Measurements from ENCODE around the gene A4GALT.

Gene A4GALT

DNA sequence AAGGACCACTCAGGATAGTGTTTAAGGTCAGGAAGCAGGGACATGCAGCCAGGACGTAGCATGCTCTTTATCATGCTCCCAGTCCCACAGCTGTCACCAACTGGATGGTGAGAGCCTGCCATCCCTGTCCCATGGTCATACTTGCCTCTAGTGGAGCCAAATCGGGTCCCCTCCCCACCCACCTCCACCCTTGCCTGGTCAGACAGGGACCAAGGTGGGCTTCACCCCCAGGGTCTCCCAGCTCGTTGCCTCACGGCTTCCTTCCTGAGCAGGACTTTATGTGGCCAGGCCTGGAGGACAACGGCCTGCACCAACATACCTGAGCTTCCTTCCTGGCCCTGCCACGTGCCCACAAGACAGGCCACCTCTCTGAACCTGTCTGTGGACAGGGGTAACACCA, 19.8 kb downstream of the A4GALT start:
- FAIRE-seq = no peak

- no peak for FAIRE-seq
Observed at GRCh38 chr22:42700355-42700754, 20.3 kb downstream of the A4GALT start.

DNA sequence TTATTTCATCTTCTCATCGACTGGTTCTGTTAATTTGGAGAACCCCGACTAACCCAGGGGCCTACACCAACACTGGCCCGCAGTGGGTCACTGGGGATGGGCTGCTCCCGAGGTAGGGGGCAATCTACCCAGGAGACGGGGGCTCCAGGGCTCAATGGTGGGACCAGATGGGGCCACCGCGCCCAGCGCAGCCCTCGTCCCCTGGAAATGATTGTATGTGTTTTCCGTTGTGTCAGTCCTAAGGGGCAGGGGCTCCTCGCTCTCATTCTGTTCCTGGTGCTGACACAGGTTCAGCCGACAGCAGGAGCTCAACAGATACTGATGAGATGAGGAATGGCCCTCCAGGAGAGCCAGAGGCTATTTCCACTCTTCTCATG, 20.7 kb downstream of the A4GALT start:
- FAIRE-seq = no peak

DNA sequence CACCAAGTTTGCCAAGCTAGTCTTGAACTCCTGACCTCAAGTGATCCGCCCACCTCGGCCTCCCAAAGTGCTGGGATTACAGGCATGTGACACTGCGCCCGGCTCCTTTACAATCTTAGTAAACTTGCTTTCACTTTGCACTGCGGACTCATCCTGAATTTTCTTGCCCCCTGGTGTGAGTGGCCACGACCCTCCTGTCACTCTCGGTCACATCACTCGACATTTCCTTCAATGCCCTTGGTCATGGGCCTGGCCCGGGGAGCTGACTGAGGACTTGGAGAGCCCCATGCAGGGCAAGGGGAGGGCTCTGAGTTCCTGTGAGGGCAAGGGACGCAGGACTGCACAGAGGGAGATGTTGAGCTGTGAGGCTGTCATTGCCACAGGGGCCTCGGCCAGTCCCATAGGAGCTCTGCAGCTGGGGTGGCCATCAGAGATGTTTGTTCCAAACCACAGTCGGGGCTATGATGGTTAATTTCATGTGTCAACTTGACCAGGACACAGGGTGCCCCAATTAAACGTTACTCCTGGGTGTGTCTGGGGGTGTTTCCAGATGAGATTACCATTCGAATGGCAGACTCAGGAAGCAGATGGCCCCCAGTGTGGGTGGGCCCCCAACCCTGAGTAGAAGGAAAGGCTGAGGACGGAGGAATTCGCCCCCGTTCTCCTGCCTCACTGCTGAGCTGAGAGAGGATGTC, 21.2 kb downstream of the A4GALT start:
- FAIRE-seq = no peak

DNA sequence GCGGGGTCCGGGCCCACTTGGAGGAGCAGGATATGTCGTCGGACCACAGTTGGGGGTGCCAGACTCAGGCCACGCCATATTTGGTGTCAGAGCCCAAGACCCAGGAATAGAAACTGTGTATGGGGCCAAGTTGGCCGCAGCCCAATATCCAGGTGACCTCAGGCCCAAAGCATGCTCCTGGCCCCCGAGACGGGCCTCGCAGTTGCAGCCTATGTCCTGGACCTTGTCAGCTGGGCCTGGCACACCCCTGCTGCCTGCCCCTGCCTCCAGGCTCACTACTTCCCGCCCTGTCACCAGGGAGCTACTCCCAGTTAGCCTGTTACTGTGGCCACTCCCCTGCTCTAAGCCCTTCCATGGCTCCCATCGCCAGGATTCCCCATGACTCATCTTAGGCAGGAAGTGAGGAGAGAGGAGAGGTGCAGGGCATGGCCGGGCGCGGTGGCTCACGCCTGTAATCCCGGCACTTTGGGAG, 23.1 kb downstream of the A4GALT start:
- no peak for FAIRE-seq

DNA sequence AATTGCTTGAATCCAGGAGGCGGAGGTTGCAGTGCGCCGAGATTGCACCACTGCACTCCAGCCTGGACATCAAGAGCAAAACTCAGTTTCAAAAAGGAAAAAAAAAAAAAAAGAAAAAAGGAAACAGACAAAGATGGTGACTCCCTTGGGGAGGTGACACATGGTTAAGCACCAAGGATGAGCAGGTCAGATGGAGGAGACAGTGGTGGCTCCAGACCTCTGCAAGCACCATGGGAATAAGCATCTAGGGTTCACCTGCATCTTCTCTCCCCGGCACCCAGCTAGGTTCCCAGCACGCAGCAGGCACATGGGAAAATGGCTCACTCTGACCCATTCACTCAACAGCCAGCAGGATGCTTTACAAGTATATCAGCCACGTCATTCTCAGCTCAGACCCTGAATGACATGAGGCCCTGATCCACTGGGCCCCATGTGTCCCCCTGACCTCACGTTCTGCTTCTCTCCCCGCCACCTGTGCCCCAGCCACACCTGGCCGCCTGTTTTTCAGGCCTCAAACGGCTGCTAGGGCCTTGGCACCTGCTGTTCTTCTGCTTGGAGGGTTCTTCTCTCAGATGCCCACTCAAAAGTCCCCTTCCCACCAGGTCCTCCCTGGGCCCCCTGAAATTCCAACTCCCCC, 24.2 kb downstream of the A4GALT start:
- no peak for FAIRE-seq

- no peak for FAIRE-seq
Observed at GRCh38 chr22:42695294-42695693, 25.4 kb downstream of the A4GALT start.

- FAIRE-seq = no peak
Observed at GRCh38 chr22:42693763-42694683, 26.6 kb downstream of the A4GALT start.

DNA sequence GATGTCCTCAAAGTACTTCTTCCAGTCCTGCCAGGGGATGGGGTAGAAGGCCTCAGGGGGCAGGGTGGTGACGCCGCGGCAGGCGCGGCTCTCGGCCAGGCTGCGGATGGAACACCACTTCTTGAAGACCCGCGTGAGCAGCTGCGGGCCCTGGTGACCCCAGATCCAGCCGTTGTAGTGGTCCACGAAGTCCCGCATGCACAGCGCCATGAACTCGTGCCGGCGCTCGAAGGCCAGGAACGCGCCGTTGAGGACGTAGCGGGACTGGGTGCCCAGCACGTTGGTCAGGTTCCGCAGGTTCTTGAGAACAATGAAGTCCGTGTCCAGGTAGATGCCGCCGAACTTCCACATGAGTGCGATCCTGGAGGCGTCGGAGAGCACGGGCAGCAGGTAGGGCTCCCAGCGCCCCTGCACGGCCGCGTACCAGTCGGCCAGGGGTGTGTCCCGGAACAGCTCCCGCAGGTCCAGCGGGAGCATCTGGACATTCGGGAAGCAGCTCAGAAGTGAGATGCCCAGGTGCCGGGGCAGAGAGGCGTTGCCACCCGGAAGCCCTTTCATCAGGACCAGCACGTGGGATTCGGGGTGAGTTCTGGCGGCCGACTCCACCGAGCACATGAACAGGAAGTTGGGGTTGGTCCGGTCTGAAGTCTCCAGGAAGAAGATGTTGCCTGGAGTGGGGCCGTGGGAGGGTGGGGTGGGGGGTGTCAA, 27.5 kb downstream of the A4GALT start:
- no peak for FAIRE-seq

GRCh38 chr22:42692239-42693054, 28.2 kb downstream of the A4GALT start:
- FAIRE-seq = no peak

DNA sequence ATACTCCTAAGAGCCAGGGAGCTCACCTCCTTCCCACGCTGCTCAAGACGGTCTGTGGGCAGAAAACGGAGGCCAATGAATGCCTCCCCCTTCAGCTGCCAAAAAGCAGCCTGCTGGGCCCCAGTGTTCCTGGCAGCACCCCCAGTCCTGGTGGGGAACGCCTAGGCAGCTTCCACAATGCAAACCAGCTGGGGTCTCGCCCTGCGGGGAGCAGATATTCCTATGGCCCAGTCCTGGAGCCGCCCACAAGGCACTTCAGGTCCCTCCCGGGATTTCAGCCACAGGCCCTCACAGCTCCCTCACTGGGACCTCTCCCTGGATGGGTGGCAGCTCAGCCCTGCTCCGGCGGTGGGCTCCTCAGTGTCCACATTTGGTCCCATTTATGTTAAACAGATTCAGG, 29.2 kb downstream of the A4GALT start:
- no peak for FAIRE-seq

DNA sequence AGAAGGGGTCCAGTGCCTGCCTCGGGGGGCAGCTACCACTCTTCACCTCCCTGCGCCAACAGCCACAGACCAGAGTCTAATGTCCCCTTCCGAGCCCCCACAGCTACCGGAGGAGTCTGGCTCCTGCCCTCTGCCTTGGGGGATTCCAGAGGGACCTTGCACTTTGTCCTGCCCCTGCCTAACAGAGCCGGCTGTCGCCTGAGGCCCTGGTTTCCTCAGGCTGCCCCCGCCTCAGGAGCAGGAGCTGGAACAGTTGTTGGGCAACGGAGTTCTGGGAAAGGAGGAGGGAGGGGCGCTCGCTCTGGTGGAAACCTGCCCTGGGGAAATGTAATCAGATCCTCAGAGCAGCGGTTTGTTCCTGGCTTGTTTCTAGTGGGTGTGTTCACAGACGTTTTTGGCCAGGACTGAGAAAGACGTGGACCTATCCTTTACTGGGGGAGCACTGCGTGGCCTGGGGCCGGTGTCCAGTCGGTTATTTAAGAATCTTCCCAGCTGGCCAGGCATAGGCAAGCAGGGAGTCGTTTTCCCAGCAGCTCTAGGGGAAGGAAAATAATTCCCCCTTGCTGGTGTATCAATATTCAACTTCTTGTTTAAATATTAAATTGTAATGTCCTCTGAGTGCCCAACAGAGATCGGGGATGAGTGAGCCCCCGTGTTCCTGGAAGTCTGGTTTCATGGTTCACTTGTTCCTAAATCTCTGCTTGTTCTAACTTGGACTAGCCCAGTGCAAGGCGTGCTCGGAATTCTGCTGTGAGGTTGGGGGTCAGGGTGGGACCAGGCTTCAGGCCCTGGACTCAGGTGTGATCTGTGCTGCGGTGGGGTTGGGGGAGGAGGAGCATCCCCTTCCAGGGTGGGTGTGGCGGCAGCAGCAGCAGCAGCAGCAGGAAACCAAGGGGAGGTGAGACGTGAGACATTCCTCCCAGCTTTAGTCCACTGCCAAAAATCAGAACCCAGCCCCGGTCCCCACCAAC, 32.1 kb downstream of the A4GALT start:
- FAIRE-seq = no peak

- FAIRE-seq = no peak
Observed at GRCh38 chr22:42686756-42687491, 33.7 kb downstream of the A4GALT start.

- no peak for FAIRE-seq
Observed at GRCh38 chr22:42685941-42686653, 34.6 kb downstream of the A4GALT start.

DNA sequence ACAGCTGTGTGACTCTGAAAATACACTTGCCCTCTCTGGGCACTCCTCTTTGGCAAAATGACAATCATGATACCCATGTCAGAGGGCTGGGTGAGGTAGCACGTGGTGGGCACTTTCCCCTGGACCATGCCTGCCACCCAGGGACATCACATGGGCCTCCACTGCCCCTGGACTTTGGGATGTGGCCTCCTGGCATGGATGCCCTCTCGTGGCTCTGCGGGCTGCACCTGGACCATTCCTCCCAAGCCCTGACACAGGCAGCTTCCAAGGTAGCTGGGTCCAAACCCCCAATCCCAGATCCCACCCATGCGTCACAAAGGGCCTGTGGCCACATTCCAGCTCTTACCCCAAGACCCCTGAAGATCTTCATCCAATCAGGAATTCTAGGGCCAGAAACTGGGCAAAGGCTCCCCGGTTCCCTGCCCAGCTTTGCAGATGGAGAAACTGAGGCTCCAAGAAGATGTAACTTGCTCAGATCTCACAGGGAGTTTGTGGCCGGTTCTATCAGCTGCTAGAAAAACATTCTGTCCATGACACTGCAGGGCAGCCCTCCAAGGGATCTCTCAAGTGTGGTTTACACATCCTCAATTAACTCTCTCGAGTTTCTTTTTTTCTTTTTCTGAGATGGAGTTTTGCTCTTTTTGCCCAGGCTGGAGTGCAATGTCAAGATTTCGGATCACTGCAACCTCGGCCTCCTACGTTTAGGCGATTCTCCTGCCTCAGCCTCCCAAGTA, 36.0 kb downstream of the A4GALT start:
- no peak for FAIRE-seq

- no peak for FAIRE-seq
Observed at GRCh38 chr22:42683578-42684283, 36.9 kb downstream of the A4GALT start.

DNA sequence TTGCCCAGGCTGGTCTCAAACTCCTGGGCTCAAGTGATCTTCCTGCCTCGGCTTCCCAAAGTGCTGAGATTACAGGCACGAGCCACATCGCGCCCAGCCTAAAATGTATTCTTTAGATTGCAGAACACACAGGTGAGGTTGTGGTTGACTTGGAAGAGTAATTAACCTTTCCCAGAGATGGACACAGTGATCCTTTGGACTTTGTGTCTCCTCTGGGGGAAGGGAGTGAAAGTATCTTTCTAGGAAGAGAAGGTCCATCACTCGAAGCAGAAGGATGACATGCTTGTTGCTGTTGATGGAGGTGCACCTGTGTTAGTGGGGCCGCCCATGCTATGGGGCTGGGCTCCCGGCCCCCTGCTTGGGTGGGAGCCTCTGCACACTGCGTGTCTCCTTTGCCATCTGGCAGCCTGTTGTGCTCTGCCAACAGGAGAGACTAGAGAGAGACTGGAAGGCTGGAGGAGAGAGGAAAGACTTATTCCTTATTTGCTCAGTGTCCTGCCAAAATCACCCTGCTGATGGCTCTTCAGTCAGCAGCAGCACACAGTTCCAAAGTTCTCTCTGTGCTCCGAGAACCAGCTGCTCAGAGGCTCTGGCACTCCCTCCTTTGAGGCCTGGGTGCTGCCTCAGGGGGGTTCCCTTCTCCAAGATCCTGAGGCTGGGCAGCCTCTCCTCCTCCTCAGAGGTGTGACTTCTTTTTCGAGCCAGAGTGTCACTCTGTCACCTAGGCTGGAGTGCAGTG, 38.4 kb downstream of the A4GALT start:
- FAIRE-seq = no peak

All from colon (tissue), 2 donors.